Endothelial cell of umbilical vein (primary cell): ENCODE measurements around the gene CHSY3. TPM values are rescaled to one million over a fixed set of nuclear protein-coding genes. Genes with fewer than 3 reads are reported as not detected.

Source experiments
- BruUV-seq: library from RNA; stranded (reverse); fragments of 400-500 nt; replicated peaks from 2 replicates; lab custom pipeline; 2021; lab: Mats Ljungman, UMichigan
- CTCF ChIA-PET: fragments of 300-600, 350-600 bp; sonication (Branson Sonifier 250); formaldehyde crosslinking; loops from one replicate; lab custom pipeline; 2021; ENCODE audit warnings: antibody characterized with exemption, inconsistent platforms; lab: Charles Lee
- POLR2A ChIA-PET: fragments of 300-600, 350-600 bp; sonication (Branson Sonifier 250); formaldehyde crosslinking; loops from one replicate; lab custom pipeline; 2021; ENCODE audit warnings: antibody characterized with exemption, inconsistent platforms; lab: Charles Lee
- DNase-seq: peaks from one replicate; pipeline ENCODE4 v3.0.0-alpha.2; 2011; ENCODE audit warnings: low read depth, low spot score
- FAIRE-seq: peaks from 2 replicates; lab custom pipeline; 2011; peaks lifted over from hg19 to GRCh38; lab: Jason Lieb, UNC
- H2AFZ ChIP-seq: 2 replicates; pipeline ENCODE4 v1.6.0; 2012; ENCODE audit warnings: low read depth, low read length, control low read depth, inconsistent platforms
- H3K27ac ChIP-seq: 2 replicates; pipeline ENCODE4 v1.5.1; 2011; ENCODE audit warnings: low read depth, mild to moderate bottlenecking, control low read depth, low read length, moderate library complexity; ENCODE audit not compliant: insufficient read depth
- H3K27me3 ChIP-seq, 2 experiments: 2 replicates each; pipeline versions ENCODE4 v1.6.0 to v1.6.1; 2011; ENCODE audit warnings: low read length in 2 of 2, mixed read lengths in 1 of 2; ENCODE audit not compliant: control insufficient read depth in 2 of 2, insufficient read depth in 2 of 2
- H3K36me3 ChIP-seq, 2 experiments: 2 replicates in 1 of 2; 3 replicates in 1 of 2; pipeline ENCODE4 v1.5.1; 2011; ENCODE audit warnings: low read length in 2 of 2, mild to moderate bottlenecking in 1 of 2, moderate library complexity in 1 of 2; ENCODE audit not compliant: control insufficient read depth in 2 of 2, insufficient read depth in 2 of 2; ENCODE audit errors: extremely low read depth in 1 of 2
- H3K4me1 ChIP-seq: 3 replicates; pipeline ENCODE4 v1.5.1; 2011; ENCODE audit warnings: mild to moderate bottlenecking, low read length; ENCODE audit not compliant: control insufficient read depth, insufficient read depth; ENCODE audit errors: extremely low read depth
- H3K4me2 ChIP-seq: 2 replicates; pipeline ENCODE4 v1.6.1; 2011; ENCODE audit warnings: low read length, control low read depth, mixed read lengths; ENCODE audit not compliant: insufficient read depth
- H3K4me3 ChIP-seq, 3 experiments: fragments of 200-600 bp in 1 of 3; sonication (generic), shearing (Covaris generic) in 1 of 3; replicated peaks in 1 of 3; 2 replicates each; pipeline ENCODE4 v1.5.1; 2011 to 2016; ENCODE audit warnings: control low read depth in 3 of 3, low read length in 3 of 3, mild to moderate bottlenecking in 2 of 3, inconsistent platforms in 1 of 3, low read depth in 1 of 3, moderate library complexity in 1 of 3; ENCODE audit not compliant: insufficient read depth in 1 of 3
- H3K79me2 ChIP-seq: 2 replicates; pipeline ENCODE4 v1.6.0; 2012; ENCODE audit warnings: low read length, inconsistent platforms; ENCODE audit not compliant: control insufficient read depth, insufficient read depth
- H3K9ac ChIP-seq: replicated peaks from 2 replicates; pipeline ENCODE3; 2011; ENCODE audit warnings: low read length, control low read depth; ENCODE audit not compliant: insufficient read depth; ENCODE audit errors: extremely low read depth
- H3K9me1 ChIP-seq: replicated peaks from 3 replicates; pipeline ENCODE4 v1.6.0; 2011; ENCODE audit warnings: mild to moderate bottlenecking, low read length; ENCODE audit not compliant: control insufficient read depth, insufficient read depth; ENCODE audit errors: extremely low read depth
- H3K9me3 ChIP-seq: replicated peaks from 2 replicates; pipeline ENCODE4 v1.5.1; 2012; ENCODE audit warnings: low read length, inconsistent platforms; ENCODE audit not compliant: control insufficient read depth, insufficient read depth
- H4K20me1 ChIP-seq: replicated peaks from 2 replicates; pipeline ENCODE3; 2011; ENCODE audit warnings: mild to moderate bottlenecking, low read length; ENCODE audit not compliant: control insufficient read depth, insufficient read depth; ENCODE audit errors: extremely low read depth
- EZH2 ChIP-seq: IDR thresholded peaks from 2 replicates; pipeline ENCODE4 v1.6.1; 2012; ENCODE audit warnings: borderline replicate concordance, low read depth, mild to moderate bottlenecking, moderate library complexity, low read length, inconsistent platforms; ENCODE audit not compliant: severe bottlenecking
- FOS ChIP-seq: IDR thresholded peaks from 2 replicates; pipeline ENCODE4 v1.6.1; 2011; ENCODE audit warnings: mild to moderate bottlenecking, low read length, moderate library complexity, borderline replicate concordance; ENCODE audit not compliant: insufficient read depth
- JUN ChIP-seq: IDR thresholded peaks from 2 replicates; pipeline ENCODE4 v1.6.1; 2011; ENCODE audit warnings: borderline replicate concordance, low read depth; ENCODE audit not compliant: insufficient read length, insufficient read depth
- MYC ChIP-seq: IDR thresholded peaks from one replicate; pipeline ENCODE4 v1.6.1; 2011; ENCODE audit warnings: mild to moderate bottlenecking, low read depth, low read length
- dilution Hi-C: fragments of 300-500 bp; cut with MboI; formaldehyde crosslinking; loops from one replicate; pipeline ENCODE4 v1.15.0; 2019; ENCODE audit warnings: low sequenced_read_pairs; ENCODE audit not compliant: extremely low pct_ligation_motif_present
- intact Hi-C: fragments of 100-400 bp; cut with micrococcal nuclease; formaldehyde crosslinking; loops from one replicate; pipeline ENCODE4 v1.10.0; 2022
- polyA plus RNA-seq, 4 experiments: library from polyadenylated mRNA; depleted of rRNA in 3 of 4; stranded (reverse) in 3 of 4; unstranded in 1 of 4; fragments of >200 nt; gene quantifications; 2 replicates each; pipeline versions ENCODE4 v1.2.1 to v1.2.3, GENCODE V29; 2011 to 2012; ENCODE audit warnings: missing spikeins in 1 of 4
- total RNA-seq: library from RNA; stranded (reverse); gene quantifications from 2 replicates; pipeline ENCODE4 v1.2.3, GENCODE V29; 2021
- TF ChIP-seq, protein P1 (sequence below), 2 donors: IDR thresholded peaks; 1 replicate in 1 of 2; 2 replicates in 1 of 2; pipeline ENCODE4 v1.5.1; 2011; ENCODE audit warnings: low read length in 2 of 2, mild to moderate bottlenecking in 2 of 2, moderate library complexity in 2 of 2, control low read depth in 1 of 2, inconsistent platforms in 1 of 2, low read depth in 1 of 2; ENCODE audit not compliant: insufficient read depth in 1 of 2; ENCODE audit errors: extremely low read depth in 1 of 2

CHSY3 gene
- total and polyA plus RNA-seq, 2 donors (not counting 3 experiments of a cell fraction or from before 2014, with no cell fraction given), result 2.2 to 8.4 TPM

DNA sequence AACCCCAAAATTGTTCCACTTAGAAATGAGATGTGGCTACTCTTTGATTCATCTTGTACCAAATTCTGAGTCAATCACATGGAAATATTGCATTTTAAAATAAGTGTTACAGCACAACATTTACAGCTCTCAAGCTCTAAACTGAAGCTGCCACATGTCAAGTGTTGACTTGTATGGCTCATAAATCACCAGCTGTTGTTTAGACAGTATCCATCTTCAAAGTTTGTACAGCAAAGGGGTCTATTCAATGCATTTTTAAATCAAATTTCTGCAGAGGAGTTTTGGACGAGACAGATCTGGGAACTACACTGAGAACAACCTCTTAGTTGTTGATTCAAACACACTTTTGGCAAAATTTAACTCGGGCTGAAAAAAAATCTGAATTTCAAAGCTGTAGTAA, 31.4 kb downstream of the CHSY3 start:
- Histone ChIP-seq H3K4me2 (no peak overlapping the region), H3K79me2 (no peaks in the 10 kb centered on the region), H3K9me1 (no peaks in the 10 kb centered on the region), H3K9me3 (no peaks in the 10 kb centered on the region), H3K9ac (no peak overlapping the region), H4K20me1 (no peaks in the 10 kb centered on the region), H3K27ac (no peak overlapping the region), H2AFZ (no peak overlapping the region), H3K4me3 (no peak overlapping the region), H3K27me3 (no peaks in the 10 kb centered on the region), H3K4me1 (no peaks in the 10 kb centered on the region), H3K36me3 (no peaks in the 10 kb centered on the region)
- TF ChIP-seq JUN, result no peak
- no peak for TF ChIP-seq EZH2
- TF ChIP-seq, protein P1, sequence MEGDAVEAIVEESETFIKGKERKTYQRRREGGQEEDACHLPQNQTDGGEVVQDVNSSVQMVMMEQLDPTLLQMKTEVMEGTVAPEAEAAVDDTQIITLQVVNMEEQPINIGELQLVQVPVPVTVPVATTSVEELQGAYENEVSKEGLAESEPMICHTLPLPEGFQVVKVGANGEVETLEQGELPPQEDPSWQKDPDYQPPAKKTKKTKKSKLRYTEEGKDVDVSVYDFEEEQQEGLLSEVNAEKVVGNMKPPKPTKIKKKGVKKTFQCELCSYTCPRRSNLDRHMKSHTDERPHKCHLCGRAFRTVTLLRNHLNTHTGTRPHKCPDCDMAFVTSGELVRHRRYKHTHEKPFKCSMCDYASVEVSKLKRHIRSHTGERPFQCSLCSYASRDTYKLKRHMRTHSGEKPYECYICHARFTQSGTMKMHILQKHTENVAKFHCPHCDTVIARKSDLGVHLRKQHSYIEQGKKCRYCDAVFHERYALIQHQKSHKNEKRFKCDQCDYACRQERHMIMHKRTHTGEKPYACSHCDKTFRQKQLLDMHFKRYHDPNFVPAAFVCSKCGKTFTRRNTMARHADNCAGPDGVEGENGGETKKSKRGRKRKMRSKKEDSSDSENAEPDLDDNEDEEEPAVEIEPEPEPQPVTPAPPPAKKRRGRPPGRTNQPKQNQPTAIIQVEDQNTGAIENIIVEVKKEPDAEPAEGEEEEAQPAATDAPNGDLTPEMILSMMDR (IDR thresholded peaks at IDR 0.05; ENCODE audit: extremely low read depth in 1 of 2, insufficient read depth in 1 of 2, low read depth in 1 of 2, low read length in 2 of 2), result no peak
- FAIRE-seq, result no peak
- dilution Hi-C loops, result no loop called here
- DNase-seq, result no peak
- ChIA-PET CTCF (no interaction called here), POLR2A (no interaction called here)
- intact Hi-C loops, result no loop called here
- no TSS peak for BruUV-seq

DNA sequence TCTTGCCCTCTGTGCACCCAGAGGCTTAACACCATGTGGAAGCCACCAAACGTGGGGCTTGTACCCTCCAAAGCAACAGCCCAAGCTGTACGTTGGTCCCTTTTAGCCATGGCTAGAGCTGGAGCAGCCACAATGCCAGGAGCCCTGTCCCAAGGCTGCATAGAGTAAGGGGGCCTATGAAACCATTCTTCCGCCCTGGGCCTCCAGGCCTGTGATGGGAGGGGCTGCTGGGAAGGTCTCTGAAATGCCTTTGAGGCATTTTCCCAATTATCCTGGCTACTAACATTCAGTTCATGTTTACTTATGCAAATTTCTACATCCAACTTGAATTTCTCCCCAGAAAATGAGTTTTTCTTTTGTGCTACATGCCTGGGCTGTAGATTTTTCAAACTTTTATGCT, 33.8 kb downstream of the CHSY3 start:
- no peak overlapping the region for H3K9ac ChIP-seq
- H3K36me3 ChIP-seq, result no peaks in the 10 kb centered on the region
- no peaks in the 10 kb centered on the region for H3K79me2 ChIP-seq
- DNase-seq (no peak), FAIRE-seq (no peak)
- dilution Hi-C loops (no loop called here), intact Hi-C loops (no loop called here)
- no peaks in the 10 kb centered on the region for H4K20me1 ChIP-seq
- ChIA-PET POLR2A (no interaction called here), CTCF (no interaction called here)
- H2AFZ ChIP-seq, result no peak overlapping the region
- no TSS peak for BruUV-seq
- no peaks in the 10 kb centered on the region for H3K9me3 ChIP-seq
- H3K27me3 ChIP-seq, result no peaks in the 10 kb centered on the region
- no peaks in the 10 kb centered on the region for H3K9me1 ChIP-seq
- H3K4me2 ChIP-seq, result no peak overlapping the region
- no peak overlapping the region for H3K4me3 ChIP-seq
- TF ChIP-seq MYC, result no peak
- TF ChIP-seq FOS, result no peak
- no peak for TF ChIP-seq EZH2
- no peaks in the 10 kb centered on the region for H3K4me1 ChIP-seq
- no peak overlapping the region for H3K27ac ChIP-seq
